HG02885 (cell line): ENCODE data around the gene CYP11A1.
A peak's percentile ranks its signal among the peaks of the same experiment; 100 is the strongest.
"Not testable (repeated sequence)": the region's sequence is repeated elsewhere in the genome, so short reads cannot be mapped to it uniquely, and the experiment has no call there.

Experiments
- ATAC-seq: cut with Tn5 transposase; IDR thresholded peaks from one replicate; pipeline ENCODE4 v1.9.1; 2021; ENCODE audit warnings: mild to moderate bottlenecking; ENCODE audit not compliant: unreplicated experiment, poor library complexity

The CYP11A1 gene

GRCh38 chr15:74376825-74377581 is 9.6 kb upstream of the CYP11A1 start:
- ATAC-seq = no peak

- ATAC-seq = no peak
Measured at GRCh38 chr15:74376226-74376625, 8.8 kb upstream of the CYP11A1 start.

- no peak for ATAC-seq
Measured at GRCh38 chr15:74375303-74375693, 7.9 kb upstream of the CYP11A1 start.

DNA sequence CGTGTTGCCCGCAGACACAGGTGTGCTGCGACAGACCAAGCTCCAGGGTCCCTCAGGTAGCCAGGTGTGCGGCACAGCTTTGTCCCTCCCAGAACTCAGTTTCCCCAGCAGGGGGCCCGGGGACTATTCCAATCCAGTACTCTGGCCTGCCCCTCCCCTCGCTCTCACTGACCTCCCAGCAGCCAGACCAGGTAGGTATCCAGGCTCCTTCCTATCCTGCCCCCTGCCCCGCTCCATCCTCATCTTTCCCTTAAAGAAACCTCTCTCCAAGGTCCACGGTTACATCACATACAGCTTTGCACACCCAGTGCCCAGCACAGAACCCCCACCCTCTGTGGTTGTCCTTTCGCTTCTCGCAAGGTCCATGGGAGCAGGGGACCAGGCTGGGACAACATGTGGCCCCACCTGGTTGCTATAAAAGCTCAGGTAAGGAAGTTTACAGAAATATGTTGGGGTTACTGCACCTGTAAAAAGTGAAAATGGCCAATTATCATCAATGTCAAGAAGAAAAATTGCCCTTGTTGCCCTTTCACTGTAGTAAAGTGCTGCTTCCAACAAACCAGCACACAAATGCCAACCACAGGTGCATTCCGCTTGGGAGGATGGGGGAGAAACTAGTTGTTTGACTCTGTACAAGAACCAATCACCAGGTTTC is 7.3 kb upstream of the CYP11A1 start:
- peak; percentile 2 for ATAC-seq

- peak; percentile 82 for ATAC-seq
Measured at GRCh38 chr15:74373731-74374647, 6.5 kb upstream of the CYP11A1 start.

GRCh38 chr15:74373056-74373650 is 5.7 kb upstream of the CYP11A1 start:
- no peak for ATAC-seq

GRCh38 chr15:74370471-74370870 is 3.0 kb upstream of the CYP11A1 start:
- ATAC-seq = no peak

GRCh38 chr15:74369756-74370155 is 2.3 kb upstream of the CYP11A1 start:
- no peak for ATAC-seq

DNA sequence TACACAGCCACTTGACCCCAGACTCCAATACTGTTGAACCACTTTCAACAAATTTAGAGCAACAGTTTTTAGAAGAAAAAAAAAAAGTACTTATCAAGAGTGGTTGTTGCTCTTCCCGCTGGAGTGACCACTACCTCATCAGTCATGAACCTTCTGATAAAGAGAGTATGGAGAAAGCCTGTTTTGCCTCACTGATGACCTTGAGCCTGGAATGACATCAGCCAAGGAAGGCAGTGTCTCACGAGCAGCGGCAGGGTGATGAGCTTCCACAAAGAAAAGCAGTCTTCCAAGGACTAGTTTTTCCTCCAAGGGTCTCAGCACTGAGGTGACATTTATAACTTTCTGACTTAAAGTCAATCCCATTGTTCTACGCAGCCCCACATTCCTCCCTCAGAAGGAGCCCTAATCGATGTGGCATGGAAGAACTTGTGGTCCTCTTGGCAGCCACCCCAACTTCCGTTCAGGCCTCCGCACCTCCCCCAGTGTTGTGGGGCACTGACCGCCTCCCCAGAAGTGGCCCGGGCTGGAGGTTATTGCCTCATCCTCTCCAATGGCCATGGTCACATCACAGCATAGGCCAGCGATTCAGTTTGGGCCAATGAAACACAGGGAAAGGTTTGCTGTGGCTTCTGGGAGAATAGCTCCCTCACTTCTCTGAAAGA is 1.8 kb upstream of the CYP11A1 start:
- no peak for ATAC-seq

GRCh38 chr15:74368121-74368520 is 675 bp upstream of the CYP11A1 start:
- no peak for ATAC-seq

DNA sequence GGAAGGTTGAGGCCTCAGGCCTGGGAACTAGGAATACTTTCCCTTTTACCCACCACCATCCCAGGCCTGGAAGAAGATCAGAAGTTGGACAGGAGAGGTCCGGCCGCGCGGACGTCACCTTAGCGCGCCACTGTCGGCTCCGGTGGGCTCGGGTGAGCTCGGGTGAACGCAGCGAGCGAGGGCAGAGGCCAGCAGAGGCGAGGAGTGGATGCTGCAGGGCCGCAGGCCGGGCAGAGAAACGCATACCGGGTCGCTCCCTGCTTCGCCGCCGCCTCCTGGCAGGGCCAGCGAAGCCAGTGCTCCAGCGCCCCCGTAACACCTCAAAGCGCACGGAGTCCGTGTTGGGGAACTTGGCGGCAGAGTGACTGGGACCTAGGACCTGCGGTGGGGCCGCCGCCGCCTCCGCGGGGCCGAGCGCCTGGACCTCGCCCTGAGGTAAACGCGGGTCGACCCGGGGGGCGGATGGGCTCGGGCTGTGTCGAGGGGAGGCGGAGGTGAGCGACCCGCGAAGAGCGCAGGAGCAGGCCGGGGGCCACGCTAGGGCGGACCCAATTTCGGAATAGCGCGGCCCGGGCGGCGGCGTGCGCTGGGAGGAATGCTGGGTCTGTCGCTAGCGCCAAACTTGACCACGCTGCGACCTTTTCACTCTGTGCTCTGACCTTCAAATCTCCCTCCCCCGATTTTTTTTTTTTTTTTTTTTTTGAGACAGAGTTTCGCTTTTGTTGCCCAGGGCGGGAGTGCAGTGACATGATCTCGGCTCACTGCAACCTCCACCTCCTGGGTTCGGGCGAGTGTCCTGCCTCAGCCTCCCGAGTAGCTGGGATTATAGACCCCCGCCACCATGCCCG is 1.6 kb downstream of the CYP11A1 start:
- ATAC-seq = no peak

DNA sequence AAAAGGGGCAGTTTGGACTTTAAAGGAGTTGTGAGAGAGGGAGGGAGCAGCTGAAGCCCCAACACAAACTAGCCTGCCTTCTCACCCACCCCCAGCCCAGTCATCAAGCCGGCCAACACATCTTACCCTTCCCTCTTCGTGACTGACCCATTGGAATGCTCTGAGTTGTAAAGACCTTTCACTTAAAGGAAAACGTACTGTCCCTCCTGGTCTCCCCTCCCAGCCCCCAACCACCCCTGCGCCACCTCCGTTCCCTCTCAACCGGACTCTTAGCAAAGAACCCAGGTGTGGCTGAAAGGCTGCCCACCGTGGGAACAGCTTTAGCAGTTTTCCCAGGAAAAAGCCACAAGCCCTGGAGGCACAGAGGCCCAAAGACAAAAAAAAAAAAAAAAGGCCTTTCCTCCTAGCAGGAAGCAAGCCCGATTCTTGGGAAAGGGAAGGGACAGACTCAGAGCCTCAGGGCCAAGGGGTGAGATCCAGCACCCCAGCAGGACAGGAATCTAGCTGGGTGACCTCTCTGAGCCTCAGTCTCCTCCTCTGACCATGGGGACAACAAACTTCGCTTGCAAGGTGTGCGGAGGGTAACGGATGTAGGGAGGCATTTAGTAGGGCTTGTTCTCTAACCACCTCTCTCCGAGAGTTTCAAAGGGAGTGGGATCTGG is 2.4 kb downstream of the CYP11A1 start:
- no peak for ATAC-seq

GRCh38 chr15:74362482-74362881 is 5.0 kb downstream of the CYP11A1 start:
- ATAC-seq = no peak

DNA sequence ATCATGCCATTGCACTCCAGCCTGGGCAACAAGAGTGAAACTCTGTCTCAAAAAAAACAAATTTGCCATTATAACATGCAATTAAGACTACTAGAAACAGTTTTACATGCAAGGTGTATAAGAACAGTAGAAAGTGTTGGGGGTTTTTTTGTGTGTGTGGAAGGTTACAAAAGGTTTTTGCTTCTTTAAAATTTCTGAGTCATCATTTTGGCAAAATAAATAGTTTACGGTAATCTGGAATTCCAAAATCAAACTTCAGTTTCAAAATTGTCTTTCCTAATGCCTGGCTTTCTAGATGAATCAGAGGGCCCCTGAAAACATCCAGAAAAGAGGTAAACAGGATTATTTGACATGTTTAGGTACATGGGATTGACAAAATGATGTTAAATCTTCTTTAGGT is 6.6 kb downstream of the CYP11A1 start:
- ATAC-seq = not testable (repeated sequence)

DNA sequence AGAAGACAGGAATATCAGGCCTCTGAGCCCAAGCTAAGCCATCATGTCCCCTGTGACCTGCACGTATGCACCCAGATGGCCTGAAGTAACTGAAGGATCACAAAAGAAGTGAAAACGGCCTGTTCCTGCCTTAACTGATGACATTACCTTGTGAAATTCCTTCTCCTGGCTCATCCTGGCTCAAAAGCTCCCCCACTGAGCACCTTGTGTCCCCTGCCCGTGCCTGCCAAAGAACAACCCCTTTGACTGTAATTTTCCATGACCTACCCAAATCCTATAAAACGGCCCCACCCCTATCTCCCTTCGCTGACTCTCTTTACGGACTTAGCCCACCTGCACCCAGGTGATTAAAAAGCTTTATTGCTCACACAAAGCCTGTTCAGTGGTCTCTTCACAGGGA is 8.1 kb downstream of the CYP11A1 start:
- not testable (repeated sequence) for ATAC-seq

DNA sequence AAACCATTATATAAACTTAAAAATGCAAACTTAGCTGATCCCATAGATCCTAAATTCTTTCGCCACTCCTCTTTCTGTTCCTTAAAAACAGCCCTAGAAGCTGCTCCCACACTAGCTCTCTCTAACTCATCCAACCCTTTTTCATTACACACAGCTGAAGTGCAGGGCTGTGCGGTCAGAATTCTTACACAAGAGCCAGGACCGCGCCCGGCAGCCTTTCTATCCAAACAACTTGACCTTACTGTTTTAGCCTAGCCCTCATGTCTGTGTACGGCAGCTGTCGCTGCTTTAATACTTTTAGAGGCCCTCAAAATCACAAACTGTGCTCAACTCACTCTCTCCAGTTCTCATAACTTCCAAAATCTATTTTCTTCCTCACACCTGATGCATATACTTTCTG is 9.9 kb downstream of the CYP11A1 start:
- ATAC-seq = not testable (repeated sequence)

DNA sequence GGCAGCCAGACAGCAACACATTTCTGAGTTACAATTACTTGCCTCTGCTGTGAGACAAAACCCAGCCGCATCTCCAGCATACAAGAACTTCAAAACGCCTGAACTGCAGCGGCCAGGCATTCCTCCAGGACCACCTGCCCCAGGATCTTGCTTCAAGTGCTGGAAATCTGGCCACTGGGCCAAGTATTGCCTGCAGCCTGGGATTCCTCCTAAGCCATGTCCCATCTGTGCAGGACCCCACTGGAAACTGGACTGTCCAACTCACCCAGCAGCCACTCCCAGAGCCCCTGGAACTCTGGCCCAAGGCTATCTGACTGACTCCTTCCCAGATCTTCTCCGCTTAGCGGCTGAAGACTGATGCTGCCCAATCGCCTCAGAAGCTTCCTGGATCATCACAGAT is 11.4 kb downstream of the CYP11A1 start:
- not testable (repeated sequence) for ATAC-seq

DNA sequence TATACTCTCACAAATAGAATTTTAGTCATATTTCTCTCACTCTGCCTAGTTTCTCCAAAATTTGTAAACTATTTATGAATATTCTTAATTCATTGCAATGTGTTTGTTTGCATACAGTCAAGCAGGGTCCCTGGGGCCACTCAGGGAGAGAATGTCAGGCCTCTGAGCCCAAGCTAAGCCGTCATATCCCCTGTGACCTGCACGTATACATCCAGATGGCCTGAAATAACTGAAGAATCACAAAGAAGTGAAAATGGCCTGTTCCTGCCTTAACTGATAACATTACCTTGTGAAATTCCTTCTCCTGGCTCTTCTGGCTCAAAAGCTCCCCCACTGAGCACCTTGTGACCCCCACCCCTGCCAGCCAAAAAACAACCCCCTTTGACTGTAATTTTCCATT is 13.5 kb downstream of the CYP11A1 start:
- not testable (repeated sequence) for ATAC-seq
